NCI-H345 (cell line): ENCODE results near the gene UHRF2.
"Not testable (repeated sequence)": the region's sequence is repeated elsewhere in the genome, so short reads cannot be mapped to it uniquely, and the experiment has no call there.

Experiments used
- DNase-seq: peaks from one replicate; lab custom pipeline; 2025; lab: John Stamatoyannopoulos, UW

The UHRF2 gene

GRCh38 chr9:6428940-6429889, 16.2 kb downstream of the UHRF2 start:
- no peak for DNase-seq

DNA sequence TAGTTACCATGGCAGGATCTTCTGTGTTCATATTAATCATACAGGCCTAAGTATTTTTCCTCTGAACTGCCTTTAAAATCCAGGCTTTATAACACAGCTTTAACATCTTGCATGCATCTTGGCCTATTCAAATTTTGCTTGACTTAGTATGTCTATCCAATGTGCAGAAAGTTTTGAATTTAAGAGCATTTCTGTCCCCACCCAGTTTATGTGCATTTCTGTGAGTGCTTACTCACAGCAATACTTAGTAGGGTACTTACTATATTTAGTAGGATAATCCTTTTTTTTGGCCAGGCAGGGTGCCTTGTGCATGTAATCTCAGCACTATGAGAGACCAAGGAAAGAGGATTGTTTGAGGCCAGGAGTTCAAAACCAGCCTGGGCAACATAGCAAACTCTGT, 18.0 kb downstream of the UHRF2 start:
- no peak for DNase-seq

DNA sequence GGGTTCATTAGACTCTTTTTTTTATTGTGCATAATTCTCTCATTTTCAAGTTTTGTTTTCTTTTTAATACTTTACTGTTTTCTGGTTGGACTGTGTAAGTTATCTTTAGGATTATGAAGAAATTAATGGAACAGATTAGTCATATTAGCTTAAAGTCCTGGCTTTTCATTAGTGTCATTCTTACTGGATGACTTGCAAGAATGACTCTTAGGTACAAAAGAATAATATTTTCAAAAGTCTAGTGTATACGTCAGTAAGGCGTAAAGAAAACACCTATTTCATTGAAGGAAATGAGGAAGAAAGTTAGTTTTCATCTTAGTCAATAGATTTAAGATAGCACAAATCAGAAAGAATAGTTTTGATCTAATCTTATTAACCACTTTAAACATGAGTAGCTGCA, 20.4 kb downstream of the UHRF2 start:
- DNase-seq, result no peak

GRCh38 chr9:6439051-6439703, 26.2 kb downstream of the UHRF2 start:
- DNase-seq, result no peak

DNA sequence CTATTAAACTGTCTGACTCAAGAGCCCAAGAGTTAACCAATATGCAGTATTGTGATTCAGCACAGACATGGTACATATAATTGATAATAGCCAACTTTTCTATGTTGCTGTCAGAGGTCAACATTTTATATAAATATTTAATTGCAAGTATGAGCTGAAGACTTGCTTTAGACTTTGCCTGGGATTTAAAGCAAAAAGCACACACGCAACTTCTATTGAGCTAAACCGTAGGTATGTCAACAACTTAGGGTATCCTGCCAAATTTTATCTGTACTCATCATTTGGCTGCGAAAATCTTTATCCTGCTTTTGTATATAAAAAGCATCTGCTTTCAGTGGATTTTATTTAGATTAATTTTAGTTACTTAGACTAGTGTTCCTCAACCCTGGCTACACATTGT, 27.4 kb downstream of the UHRF2 start:
- no peak for DNase-seq

GRCh38 chr9:6441269-6441668, 28.3 kb downstream of the UHRF2 start:
- no peak for DNase-seq

GRCh38 chr9:6443661-6444060, 30.7 kb downstream of the UHRF2 start:
- no peak for DNase-seq

GRCh38 chr9:6444128-6444527, 31.1 kb downstream of the UHRF2 start:
- no peak for DNase-seq

DNA sequence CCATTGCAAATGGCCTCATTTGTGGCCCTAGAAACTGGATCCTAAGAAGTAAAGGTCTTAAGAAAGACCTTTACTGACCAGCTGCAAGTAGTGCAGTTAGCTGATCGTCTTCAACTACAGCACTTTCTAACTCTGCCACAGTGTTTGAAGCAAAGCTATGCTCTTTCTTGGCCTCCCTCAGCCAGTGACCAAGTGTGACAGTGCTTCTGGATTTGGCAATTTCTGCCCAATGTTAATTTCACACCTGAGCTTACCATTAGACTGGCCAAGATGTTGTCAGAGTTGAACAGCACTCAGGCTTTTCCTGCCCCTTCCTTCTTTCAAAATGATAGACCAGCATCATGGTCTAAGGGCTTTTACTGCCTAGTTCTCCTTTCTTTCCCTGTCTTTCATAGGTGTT, 36.1 kb downstream of the UHRF2 start:
- no peak for DNase-seq

DNA sequence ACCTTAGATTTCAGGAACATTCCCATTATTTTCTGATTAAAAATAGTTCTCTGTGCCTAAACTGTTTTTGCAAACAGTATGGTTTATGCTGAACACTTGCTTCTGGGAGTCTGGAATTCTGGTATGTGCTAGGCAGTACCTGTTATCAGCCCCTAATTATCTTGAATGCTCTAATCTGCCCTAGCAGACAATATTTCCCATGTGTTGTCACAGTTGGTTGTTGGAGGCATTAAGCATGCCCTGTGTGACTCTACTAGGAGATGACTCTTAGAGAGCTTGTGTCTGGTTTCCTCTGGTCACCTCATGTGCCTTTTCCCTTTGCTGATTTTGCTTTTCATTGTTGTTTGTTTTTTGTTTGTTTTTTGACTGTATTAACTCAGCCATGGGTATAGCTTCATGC, 36.6 kb downstream of the UHRF2 start:
- DNase-seq, result no peak

GRCh38 chr9:6450641-6451375, 37.8 kb downstream of the UHRF2 start:
- no peak for DNase-seq

- not testable (repeated sequence) for DNase-seq
These were observed 42.3 kb downstream of the UHRF2 start for GRCh38 chr9:6455292-6455691.

GRCh38 chr9:6458704-6459103, 45.7 kb downstream of the UHRF2 start:
- not testable (repeated sequence) for DNase-seq

- no peak for DNase-seq
These were observed 46.7 kb downstream of the UHRF2 start for GRCh38 chr9:6459718-6460117.

GRCh38 chr9:6460189-6460768, 47.3 kb downstream of the UHRF2 start:
- DNase-seq, result no peak

DNA sequence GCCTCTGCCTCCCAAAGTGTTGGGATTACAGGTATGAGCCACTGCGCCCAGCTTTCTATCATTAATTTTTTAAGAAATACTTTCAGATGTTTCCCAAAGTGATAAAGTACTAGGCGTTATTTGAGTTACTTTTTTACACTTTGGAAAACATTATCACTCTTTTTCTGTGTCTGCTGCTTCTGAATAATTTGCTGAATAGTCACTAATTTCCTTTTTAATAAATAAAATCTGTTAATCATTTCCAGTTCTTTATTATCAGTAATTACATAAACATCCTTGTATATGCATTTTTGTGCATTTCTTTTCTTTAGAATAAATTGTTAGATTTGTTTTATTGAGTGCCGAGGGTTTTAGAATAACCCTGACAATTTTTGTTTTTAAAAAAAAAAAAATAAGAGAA, 48.6 kb downstream of the UHRF2 start:
- DNase-seq, result no peak

DNA sequence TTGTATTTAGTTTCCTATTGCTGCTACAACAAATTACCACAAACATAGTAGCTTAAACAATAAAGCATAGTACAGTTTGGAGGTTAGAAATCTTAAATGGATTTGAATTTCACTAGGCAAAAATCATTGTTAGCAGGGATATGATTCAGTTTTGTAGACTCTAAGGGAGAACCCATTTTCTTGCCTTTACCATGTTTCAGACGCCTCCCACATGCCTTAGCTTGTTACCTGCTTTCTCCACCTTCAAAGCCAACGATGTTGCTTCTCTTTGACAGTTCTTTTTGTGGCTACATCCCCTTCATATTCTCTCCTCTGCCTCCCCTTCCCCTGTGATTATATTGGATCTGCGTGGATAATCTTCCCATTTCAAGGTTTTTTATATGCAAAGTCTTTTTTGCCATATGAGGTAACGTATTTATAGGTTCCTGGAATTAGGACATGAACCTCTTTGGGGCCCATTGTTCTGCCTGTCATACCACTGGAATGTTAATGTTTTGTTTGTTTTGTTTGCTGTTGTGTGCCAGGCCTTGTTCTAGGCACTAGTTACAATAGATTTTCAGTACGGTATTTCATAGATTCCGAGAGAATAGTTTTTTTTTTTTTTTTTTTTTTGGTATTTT, 54.1 kb downstream of the UHRF2 start:
- no peak for DNase-seq

DNA sequence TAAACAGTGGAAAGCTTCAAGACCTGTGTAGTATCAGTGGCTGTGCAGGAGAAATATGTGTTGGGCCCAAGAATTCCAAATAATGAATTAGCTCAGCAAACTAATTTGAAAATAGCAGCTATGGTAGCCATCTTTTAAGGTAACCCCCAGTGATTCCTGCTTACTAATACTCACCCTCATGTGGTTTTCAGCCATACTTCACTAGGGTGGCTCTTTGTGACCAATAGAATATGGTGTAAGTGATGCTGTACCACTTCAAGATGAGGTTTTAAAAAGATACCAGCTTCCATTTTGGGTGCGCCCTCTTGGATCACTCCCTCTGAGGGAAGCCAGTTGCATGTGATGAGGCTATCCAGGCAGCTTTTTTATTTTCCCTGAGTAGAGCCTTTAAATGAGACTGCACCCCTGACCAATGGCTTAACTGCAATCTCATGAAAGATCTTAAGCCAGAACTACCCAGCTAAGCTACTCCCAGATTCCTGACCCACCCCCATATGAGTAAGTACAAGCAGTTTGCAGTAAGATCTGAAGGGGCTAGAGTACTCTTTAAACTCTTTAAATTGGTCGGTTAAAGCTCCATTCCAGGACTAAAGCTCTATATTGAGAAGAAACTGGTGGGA, 58.3 kb downstream of the UHRF2 start:
- DNase-seq, result no peak

GRCh38 chr9:6473151-6473550, 60.2 kb downstream of the UHRF2 start:
- DNase-seq, result no peak

DNA sequence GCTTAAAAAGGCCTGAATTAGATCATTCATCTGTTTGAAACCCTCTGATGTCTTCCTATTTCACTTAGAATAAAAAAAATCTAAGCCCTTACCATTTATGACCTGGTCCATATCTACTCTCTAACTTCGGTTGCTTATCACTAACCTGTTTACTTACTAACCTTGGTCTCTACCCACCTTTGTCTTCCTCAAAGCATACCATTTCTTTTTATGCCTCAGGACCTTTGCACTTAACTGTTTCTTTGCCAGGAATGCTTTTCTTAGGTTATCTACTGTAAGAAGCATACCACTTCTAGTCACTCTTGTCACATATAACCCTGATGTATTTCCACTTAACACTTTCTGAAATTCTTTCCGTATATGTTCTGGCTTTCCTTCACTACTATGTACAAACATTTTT, 67.0 kb downstream of the UHRF2 start:
- no peak for DNase-seq

DNA sequence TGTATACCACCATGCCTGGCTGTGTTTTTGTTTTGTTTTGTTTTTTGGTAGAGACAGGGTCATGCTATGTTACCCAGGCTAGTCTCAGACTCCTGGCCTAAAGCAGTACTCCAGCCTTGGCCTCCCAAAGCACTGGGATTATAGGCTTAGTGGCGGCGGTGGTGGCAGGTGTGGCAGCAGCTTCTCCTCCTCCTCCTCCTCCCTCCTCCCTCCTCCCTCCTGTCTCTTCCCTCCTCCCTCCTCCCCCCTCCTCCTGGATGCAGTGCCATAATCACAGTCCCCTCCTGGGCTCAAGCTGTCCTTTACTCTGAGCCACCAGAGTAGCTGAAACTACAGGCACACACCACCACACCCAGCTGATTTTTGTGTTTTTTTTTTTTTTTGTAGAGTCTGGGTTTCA, 71.2 kb downstream of the UHRF2 start:
- DNase-seq, result no peak
